GM19328 (cell line): ENCODE data around the gene KRTAP9-8.
"Not testable (repeated sequence)": the region's sequence is repeated elsewhere in the genome, so short reads cannot be mapped to it uniquely, and the experiment has no call there.

ENCODE experiments used
- ATAC-seq: cut with Tn5 transposase; IDR thresholded peaks from one replicate; pipeline ENCODE4 v1.9.1; 2021; ENCODE audit warnings: mild to moderate bottlenecking, moderate library complexity; ENCODE audit not compliant: unreplicated experiment

KRTAP9-8 gene

GRCh38 chr17:41255381-41256290 is 17.8 kb downstream of the KRTAP9-8 start, which contains the start of gene KRTAP9-9:
Gene KRTAP9-9 (plus strand): TSS chr17:41255384.
- ATAC-seq: not testable (repeated sequence)

- no peak for ATAC-seq
Measured at GRCh38 chr17:41256291-41256685, 18.5 kb downstream of the KRTAP9-8 start.

GRCh38 chr17:41258406-41258805 is 20.6 kb downstream of the KRTAP9-8 start:
- no peak for ATAC-seq

GRCh38 chr17:41263212-41263611 is 25.4 kb downstream of the KRTAP9-8 start:
- no peak for ATAC-seq

- ATAC-seq: no peak
Measured at GRCh38 chr17:41264599-41264998, 26.8 kb downstream of the KRTAP9-8 start.

- ATAC-seq: no peak
Measured at GRCh38 chr17:41265078-41265477, 27.3 kb downstream of the KRTAP9-8 start, which contains the start of gene KRTAP9-6. Gene KRTAP9-6 (plus strand): TSS chr17:41265378. CDS start chr17:41265378, 0 bp downstream.

- no peak for ATAC-seq
Measured at GRCh38 chr17:41267711-41268110, 29.9 kb downstream of the KRTAP9-8 start.

GRCh38 chr17:41271323-41271722 is 33.5 kb downstream of the KRTAP9-8 start:
- ATAC-seq: not testable (repeated sequence)

GRCh38 chr17:41271858-41272257 is 34.1 kb downstream of the KRTAP9-8 start:
- ATAC-seq: no peak

GRCh38 chr17:41275648-41276190 is 37.9 kb downstream of the KRTAP9-8 start, which contains the start of gene KRTAP9-7:
Gene KRTAP9-7 (plus strand): TSS chr17:41275698. CDS start chr17:41275698, 0 bp downstream.
- not testable (repeated sequence) for ATAC-seq

- no peak for ATAC-seq
Measured at GRCh38 chr17:41278176-41278955, 40.6 kb downstream of the KRTAP9-8 start.

GRCh38 chr17:41284043-41284442 is 46.2 kb downstream of the KRTAP9-8 start:
- no peak for ATAC-seq

GRCh38 chr17:41284546-41284945 is 46.7 kb downstream of the KRTAP9-8 start:
- ATAC-seq: no peak

GRCh38 chr17:41287050-41287449 is 49.3 kb downstream of the KRTAP9-8 start:
- no peak for ATAC-seq
